Transverse colon (tissue), 4 donors: ENCODE measurements around the gene SUCLG2. TPM values are rescaled to one million over a fixed set of nuclear protein-coding genes. Genes with fewer than 3 reads are reported as not detected.

ENCODE experiments used
- DNase-seq: peaks from one replicate; pipeline ENCODE4 v3.0.0-alpha.2; 2019
- H3K27ac ChIP-seq, 4 donors: fragments of 200-600 bp; sonication (generic); 2 replicates each; pipeline ENCODE4 v1.5.1; 2016 to 2018; ENCODE audit warnings: inconsistent platforms in 4 of 4
- H3K27me3 ChIP-seq: fragments of 200-600 bp; sonication (generic); 2 replicates; pipeline ENCODE4 v1.5.1; 2017; ENCODE audit warnings: inconsistent platforms
- H3K36me3 ChIP-seq, 4 donors: fragments of 200-600 bp; sonication (generic); 2 replicates each; pipeline ENCODE4 v1.5.1; 2017 to 2019; ENCODE audit warnings: inconsistent platforms in 4 of 4
- H3K4me1 ChIP-seq, 4 donors: fragments of 200-600 bp; sonication (generic); 2 replicates each; pipeline ENCODE4 v1.5.1; 2017 to 2020; ENCODE audit warnings: inconsistent platforms in 4 of 4
- H3K4me3 ChIP-seq, 4 donors: fragments of 200-600 bp; sonication (generic); 1 replicate in 1 of 4; 2 replicates in 3 of 4; pipeline versions ENCODE4 v1.5.1 to v1.6.1; 2017 to 2019; ENCODE audit warnings: inconsistent platforms in 4 of 4
- H3K9me3 ChIP-seq, 2 donors: fragments of 200-600 bp; sonication (generic); 2 replicates each; pipeline ENCODE4 v1.5.1; 2017 to 2019; ENCODE audit warnings: inconsistent platforms in 2 of 2
- EP300 ChIP-seq: sonication (generic); formaldehyde crosslinking; IDR thresholded peaks from one replicate; pipeline ENCODE4 v1.6.1; 2017; ENCODE audit warnings: antibody characterized with exemption, low read depth
- POLR2A ChIP-seq: fragments of 450-650 bp; IDR thresholded peaks from one replicate; pipeline ENCODE4 v1.6.1; 2016; ENCODE audit warnings: antibody characterized with exemption, mild to moderate bottlenecking, moderate library complexity
- POLR2AphosphoS5 ChIP-seq, 3 donors: sonication (generic); formaldehyde crosslinking; IDR thresholded peaks; one replicate each; pipeline ENCODE4 v1.6.1; 2016; ENCODE audit warnings: antibody characterized with exemption in 3 of 3
- WGBS, 2 donors: methylation state at CpG; one replicate each; pipeline ENCODE4 v1.1.5; 2018; ENCODE audit warnings: low coverage in 1 of 2; 5-methylcytosine and 5-hydroxymethylcytosine counted together
- in situ Hi-C, 4 donors: fragments of 200-750 bp; cut with MboI; loops; one replicate each; pipeline versions ENCODE4 v1.15.0 to v1.15.1; 2017; ENCODE audit warnings: low sequenced_read_pairs in 3 of 4, low pct_ligation_motif_present in 1 of 4, low pct_unique_long_range_greater_than_20kb in 1 of 4
- intact Hi-C: fragments of 100-400 bp; cut with DNase I; formaldehyde crosslinking; loops from one replicate; pipeline ENCODE4 v1.15.1; 2023; ENCODE audit warnings: low total_unique reads
- total RNA-seq, 4 donors: library from RNA; depleted of rRNA; stranded (reverse); fragments of >200 nt; gene quantifications; one replicate each; pipeline ENCODE4 v1.1.0, GENCODE V29; 2016
- TF ChIP-seq, protein P1 (sequence below), 5 experiments: fragments of 200-600 bp in 3 of 5; fragments of 450-650 bp in 2 of 5; sonication (generic) in 3 of 5; IDR thresholded peaks; 1 replicate in 2 of 5; 2 replicates in 3 of 5; pipeline ENCODE4 v1.5.1; 2016 to 2017; ENCODE audit warnings: antibody characterized with exemption in 5 of 5, inconsistent platforms in 3 of 5, mild to moderate bottlenecking in 2 of 5, moderate library complexity in 1 of 5

The SUCLG2 gene
- total RNA-seq, 4 donors from 2014 or later, result 59.5 to 269 (median 160) TPM

GRCh38 chr3:67653425-67654098, 850 bp downstream of the SUCLG2 start:
- Histone ChIP-seq H3K4me3 (peak overlapping the region; percentile 89 to 100 (median 98)), H3K36me3 (no peaks in the 10 kb centered on the region), H3K9me3 (no peaks in the 10 kb centered on the region), H3K27me3 (no peaks in the 10 kb centered on the region), H3K27ac (peak overlapping the region; percentile 94 to 99 (median 98)), H3K4me1 (peaks cover 36 to 49% (median 42%) of the 10 kb centered on the region in 4 donors)
- 7 to 8% methylated on average over 6 to 8 of the region's 8 CpGs for WGBS, 2 donors
- intact Hi-C loops, result no loop called here
- DNase-seq, result no peak
- no peak for TF ChIP-seq POLR2A
- TF ChIP-seq, protein P1, sequence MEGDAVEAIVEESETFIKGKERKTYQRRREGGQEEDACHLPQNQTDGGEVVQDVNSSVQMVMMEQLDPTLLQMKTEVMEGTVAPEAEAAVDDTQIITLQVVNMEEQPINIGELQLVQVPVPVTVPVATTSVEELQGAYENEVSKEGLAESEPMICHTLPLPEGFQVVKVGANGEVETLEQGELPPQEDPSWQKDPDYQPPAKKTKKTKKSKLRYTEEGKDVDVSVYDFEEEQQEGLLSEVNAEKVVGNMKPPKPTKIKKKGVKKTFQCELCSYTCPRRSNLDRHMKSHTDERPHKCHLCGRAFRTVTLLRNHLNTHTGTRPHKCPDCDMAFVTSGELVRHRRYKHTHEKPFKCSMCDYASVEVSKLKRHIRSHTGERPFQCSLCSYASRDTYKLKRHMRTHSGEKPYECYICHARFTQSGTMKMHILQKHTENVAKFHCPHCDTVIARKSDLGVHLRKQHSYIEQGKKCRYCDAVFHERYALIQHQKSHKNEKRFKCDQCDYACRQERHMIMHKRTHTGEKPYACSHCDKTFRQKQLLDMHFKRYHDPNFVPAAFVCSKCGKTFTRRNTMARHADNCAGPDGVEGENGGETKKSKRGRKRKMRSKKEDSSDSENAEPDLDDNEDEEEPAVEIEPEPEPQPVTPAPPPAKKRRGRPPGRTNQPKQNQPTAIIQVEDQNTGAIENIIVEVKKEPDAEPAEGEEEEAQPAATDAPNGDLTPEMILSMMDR (IDR thresholded peaks at IDR 0.05), result no peak
- no peak for TF ChIP-seq EP300
- no peak for TF ChIP-seq POLR2AphosphoS5 (IDR thresholded peaks at IDR 0.05)
- in situ Hi-C loops, result no loop called here

- DNase-seq, result peak; percentile 29
- intact Hi-C loops (no loop called here), in situ Hi-C loops (no loop called here)
- Histone ChIP-seq H3K27ac (peak overlapping the region; percentile 22 to 66 (median 43)), H3K9me3 (no peaks in the 10 kb centered on the region), H3K4me3 (no peak overlapping the region), H3K4me1 (peaks cover 44 to 68% (median 62%) of the 10 kb centered on the region in 4 donors), H3K27me3 (no peaks in the 10 kb centered on the region), H3K36me3 (no peaks in the 10 kb centered on the region)
- 63 to 66% methylated on average over 2 of the region's 2 CpGs for WGBS, 2 donors
- TF ChIP-seq POLR2AphosphoS5 (IDR thresholded peaks at IDR 0.05) (no peak), POLR2A (no peak), EP300 (no peak)
- TF ChIP-seq, protein P1 (IDR thresholded peaks at IDR 0.05), result no peak
Observed at GRCh38 chr3:67650084-67650483, 4.3 kb downstream of the SUCLG2 start.

- intact Hi-C loops (no loop called here), in situ Hi-C loops (no loop called here)
- peak overlapping the region; percentile 22 to 66 (median 43) for H3K27ac ChIP-seq
- no peaks in the 10 kb centered on the region for H3K36me3 ChIP-seq
- 26 to 50% methylated on average over 3 of the region's 3 CpGs for WGBS, 2 donors
- H3K4me3 ChIP-seq, result no peak overlapping the region
- TF ChIP-seq POLR2AphosphoS5 (IDR thresholded peaks at IDR 0.05) (no peak), POLR2A (no peak), EP300 (no peak)
- TF ChIP-seq, protein P1 (IDR thresholded peaks at IDR 0.05), result no peak
- no peaks in the 10 kb centered on the region for H3K27me3 ChIP-seq
- DNase-seq, result no peak
- H3K9me3 ChIP-seq, result no peaks in the 10 kb centered on the region
- peaks cover 44 to 71% (median 60%) of the 10 kb centered on the region in 4 donors for H3K4me1 ChIP-seq
Observed at GRCh38 chr3:67649681-67650080, 4.7 kb downstream of the SUCLG2 start.

DNA sequence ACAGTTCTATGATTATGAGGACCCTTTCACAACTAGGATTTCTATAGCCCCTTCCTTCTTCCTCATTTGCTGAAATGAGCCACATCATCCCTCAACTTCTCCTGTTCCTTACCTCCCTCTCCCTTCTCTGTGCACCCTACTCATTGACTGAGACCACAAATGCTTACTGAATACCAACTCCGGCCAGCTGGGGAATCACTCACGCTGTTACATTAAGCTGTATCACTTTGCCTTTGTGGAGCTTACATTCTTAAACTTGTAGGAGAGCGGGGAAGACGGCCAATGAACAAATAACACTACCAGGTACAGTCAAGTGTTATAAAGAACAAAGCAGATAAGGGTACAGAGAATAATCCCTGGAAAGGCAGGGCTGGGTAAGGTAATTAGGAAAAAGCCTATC, 5.7 kb downstream of the SUCLG2 start:
- Histone ChIP-seq H3K27ac (peak overlapping the region; percentile 55 to 66 (median 60)), H3K36me3 (no peaks in the 10 kb centered on the region), H3K27me3 (no peaks in the 10 kb centered on the region), H3K4me1 (peaks cover 44 to 77% (median 62%) of the 10 kb centered on the region in 4 donors), H3K9me3 (no peaks in the 10 kb centered on the region), H3K4me3 (no peak overlapping the region)
- WGBS, 2 donors, result 21 to 40% methylated on average over 3 to 4 of the region's 4 CpGs
- DNase-seq, result no peak
- intact Hi-C loops (no loop called here), in situ Hi-C loops (no loop called here)
- TF ChIP-seq POLR2AphosphoS5 (IDR thresholded peaks at IDR 0.05) (no peak), EP300 (no peak), POLR2A (no peak)
- TF ChIP-seq, protein P1 (IDR thresholded peaks at IDR 0.05), result no peak
